HG03280 (cell line): ENCODE data around the gene AOPEP.

Source experiments
- ATAC-seq: cut with Tn5 transposase; IDR thresholded peaks from one replicate; pipeline ENCODE4 v1.9.1; 2021; ENCODE audit warnings: mild to moderate bottlenecking, moderate library complexity; ENCODE audit not compliant: unreplicated experiment

AOPEP gene

DNA sequence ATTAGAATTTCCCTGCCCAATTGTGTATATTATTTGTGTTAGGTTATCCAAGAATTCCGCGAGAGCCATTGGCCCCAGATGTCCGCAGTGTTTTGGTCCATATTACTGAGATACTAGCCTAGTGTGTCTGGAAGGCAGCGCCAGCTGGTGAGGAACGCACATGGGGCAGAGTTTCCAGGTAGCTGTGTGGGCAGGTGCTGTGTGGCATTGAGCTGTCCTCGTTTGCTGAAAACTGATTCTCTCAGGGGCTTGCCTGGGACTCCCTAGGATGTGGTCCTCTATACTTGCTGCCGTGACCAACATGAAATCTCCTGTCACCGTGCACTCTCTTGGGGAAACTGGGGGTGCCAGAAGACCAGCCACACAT, 302.3 kb downstream of the AOPEP start:
- no peak for ATAC-seq

DNA sequence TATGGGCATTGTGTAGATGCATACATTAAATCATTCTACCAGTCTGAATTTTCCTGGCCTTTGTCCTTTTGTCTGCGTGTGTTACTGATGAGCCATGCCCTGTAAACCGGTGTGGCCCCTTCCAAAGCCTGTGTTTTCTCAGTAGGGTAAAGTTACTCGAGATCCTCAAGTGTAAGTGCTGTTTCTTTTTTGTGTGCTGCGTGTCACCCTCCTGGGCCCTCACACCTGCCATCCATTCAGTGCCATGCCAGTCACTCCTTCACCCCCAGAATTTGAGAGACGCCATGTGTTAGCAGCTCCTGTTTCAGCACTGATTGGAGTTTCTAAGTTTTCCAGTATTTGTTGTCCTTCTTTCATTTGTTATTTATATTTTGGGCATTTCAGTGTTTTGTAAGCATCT, 302.8 kb downstream of the AOPEP start:
- ATAC-seq = no peak

DNA sequence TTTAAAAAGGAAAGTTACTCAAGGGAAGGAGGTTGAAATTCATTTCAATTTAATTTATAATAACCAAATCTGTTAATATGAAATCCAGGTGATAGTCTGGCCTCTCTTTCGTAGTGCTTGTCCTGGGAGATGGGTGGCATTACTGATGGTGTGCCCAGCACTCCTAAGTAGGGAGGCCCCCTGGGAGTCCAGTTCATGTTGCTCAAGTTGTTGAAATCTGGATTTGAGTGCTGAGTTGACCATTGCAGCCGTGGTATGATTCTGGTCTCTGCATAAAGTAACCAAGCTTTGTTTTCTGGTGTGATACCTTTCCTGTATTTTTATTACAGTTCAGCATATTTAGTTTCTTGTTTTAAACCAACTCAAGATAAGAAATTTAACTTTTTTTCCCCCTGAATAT, 303.2 kb downstream of the AOPEP start:
- no peak for ATAC-seq

- ATAC-seq = no peak
Observed at GRCh38 chr9:95030344-95030743, 303.8 kb downstream of the AOPEP start.

DNA sequence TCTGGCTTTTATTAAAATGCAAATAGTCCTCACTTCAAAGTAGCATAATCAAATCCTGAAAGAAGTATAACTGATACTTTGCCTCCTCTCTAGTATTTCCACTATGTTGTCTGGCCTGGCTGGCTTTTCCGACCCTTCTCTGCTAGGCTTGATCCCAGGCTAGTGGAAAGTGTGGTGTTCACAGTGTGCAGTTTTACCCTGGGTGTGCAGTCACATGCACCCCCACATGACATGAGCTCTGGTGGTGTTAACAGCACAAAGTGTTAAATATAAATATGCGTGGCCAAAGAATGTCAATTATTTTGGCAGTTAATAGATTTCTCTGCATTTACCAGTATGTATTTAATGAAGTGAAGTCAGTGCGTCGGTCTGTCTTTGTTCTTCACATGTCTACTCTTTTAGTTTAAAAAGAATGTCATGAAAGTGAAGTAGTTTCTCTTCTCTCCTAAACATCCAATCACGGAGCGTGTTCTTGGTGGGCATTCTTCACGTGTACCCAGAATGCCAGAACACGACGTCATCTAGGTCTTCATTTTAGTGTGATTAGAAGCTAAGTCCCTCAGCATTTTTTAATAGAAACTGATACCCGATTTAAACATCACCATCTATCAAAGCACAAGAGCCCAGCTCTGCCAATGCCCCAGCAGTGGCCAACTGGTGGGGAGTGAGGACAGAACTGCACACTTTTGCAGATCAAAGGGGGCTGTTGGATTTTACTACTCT, 304.6 kb downstream of the AOPEP start:
- no peak for ATAC-seq

DNA sequence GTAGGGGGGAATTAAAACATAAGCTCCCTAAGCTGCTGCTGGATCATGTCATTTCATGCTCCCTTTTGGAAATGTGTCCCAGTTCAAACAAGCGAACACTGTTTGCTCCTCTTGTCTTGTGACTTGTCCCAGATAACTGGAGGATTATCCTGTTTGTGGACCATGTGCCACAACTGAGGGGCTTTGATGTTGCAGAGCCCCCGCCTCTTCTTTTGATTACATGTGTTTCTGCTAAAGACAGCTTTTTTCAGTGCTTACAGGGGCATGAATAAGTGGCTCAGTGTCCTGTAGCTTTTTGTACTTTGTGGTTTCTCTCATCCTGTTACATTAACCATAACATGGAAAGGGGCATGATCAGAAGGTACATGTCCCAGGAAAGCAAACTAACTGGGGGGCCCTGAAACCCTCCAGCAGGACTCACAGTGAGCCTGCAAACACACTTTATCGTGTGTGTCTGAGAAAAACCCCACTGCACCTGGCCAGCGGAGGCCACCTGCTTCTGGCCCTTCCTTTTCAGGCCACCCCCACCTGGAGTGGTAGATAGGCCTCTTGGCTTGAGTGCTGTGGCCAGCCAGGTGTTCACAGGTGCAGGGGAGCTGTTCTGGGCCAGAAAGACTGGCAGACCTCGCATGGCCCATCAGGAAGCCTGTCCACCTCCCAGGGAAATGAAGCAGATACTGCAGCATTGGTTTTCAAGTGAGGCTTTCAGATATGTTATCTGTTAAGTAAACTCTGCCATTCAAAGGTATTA, 305.4 kb downstream of the AOPEP start:
- no peak for ATAC-seq

DNA sequence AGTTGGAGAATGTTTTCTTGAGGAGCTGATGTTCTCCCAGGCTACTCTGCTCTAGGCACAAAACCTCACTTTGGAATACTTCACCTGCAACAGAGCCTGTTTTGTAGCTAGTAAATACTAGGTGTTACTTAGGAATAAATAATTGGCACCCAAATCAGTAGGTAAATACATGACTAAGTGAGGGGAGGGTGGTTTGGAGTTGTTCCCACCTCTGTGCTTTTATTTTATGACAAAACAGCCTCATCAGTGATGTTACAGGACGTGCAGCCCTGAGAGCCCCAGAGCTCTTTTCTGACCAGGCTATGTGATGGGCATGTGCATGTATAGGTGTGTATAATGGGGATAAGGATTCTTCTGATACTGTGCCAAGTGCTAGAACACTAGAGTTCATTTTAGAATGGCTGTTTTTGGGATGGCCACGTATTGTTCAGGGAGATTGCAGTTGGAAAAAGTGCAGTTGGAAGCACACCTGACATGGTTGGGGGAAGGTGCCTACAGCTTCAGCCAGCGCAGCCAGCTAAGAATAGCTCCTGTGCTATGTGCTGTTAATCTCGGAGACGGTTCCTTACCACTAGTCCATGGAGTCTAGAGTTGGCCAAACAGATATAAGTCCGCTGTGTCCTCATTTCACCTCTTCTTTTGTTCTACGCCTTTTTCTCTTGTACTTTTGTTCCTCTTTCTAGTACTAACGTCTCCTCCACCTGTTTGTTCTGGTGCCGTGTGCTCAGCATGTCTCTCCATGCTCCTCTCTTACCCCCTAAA, 306.3 kb downstream of the AOPEP start:
- no peak for ATAC-seq

DNA sequence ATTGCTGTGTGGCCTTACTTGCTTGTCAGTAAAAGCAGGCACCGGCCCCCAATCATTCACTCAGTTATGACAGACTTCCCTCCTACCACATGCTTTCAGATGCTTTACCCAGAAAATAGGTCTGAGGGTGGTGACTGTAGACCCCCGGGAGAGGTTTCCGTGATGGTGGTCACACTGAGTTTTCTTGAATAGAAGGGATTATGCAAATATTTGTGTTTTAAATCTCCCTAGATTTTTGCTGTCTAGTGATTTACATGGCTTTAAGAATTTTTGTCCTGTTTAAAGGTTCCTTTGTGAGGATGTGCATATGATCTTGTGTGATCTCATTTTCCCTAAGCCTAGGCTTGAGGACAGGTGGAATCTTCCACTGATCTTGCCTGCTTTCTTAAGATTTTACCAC, 309.3 kb downstream of the AOPEP start:
- ATAC-seq = no peak

DNA sequence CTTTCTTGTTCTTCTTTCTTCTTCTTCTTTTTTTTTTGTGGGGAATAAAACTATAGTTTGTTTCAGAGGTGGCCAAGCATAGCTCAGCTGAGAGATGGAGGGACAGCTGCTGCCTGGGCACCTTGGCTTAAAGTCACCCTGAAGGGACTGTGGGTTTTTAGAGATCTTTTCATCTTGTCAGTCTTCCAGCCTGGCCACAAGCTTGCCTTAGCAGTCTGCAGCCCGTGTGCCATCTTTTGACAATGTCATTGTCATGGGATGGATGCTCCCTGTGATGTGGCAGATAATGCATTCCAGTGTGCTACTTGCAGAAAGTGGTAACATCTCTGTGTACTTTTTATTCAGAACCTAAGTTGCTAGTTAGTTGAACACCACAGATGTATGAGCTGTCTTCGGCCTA, 310.2 kb downstream of the AOPEP start:
- ATAC-seq = no peak

DNA sequence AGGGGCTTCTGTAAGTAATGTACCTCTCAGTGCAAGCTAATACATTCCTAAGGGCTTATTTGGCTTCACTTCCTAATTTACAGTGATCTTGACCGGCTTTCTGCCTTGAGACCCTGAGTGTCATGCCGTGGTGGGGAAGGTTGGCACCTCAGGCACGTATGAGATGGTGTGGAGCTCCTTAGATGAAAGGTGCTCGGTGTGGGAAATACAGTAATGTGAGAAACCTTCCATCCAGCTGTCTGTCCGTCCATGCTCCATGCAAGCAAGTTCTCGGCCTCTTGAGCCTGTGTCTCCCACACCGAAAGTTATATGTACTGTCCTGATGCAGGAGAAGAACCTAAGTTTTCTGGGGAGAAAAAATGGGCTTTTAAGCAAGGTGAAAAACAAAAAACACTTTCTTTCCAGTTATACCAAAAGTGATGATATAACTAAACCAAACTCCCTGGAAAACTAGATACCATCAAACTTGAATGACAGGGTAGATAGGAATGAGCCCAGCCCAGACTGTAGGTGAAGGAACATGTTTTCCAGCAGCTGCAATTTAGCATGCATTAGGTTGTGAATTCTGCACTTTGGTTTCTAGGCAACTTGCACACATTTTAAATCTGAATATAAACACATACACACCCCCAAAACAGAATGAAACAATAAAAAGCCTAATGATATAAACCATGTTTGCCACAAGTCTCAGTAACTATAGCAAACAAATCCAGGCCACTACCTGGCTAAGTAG, 311.5 kb downstream of the AOPEP start:
- ATAC-seq = no peak

GRCh38 chr9:95038666-95039065, 312.2 kb downstream of the AOPEP start:
- ATAC-seq = no peak

DNA sequence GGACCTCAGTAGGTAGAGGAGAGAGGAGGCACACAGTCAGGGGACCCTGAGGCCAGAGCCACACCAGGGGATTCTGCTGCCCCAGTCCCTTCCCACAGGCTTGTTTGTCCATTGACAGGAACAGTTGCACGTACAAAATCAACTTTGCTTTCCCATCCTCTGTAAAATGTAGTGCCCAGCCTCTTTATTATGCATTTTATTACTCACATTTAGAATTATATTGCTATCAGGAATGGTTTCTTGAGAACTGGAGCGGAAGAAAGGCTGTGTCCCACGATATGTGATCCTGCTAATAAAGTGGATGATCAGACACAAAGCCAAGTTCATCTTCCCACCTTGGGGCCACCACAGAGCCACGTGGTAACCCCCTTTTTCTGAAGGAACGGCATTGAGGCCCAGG, 313.6 kb downstream of the AOPEP start:
- no peak for ATAC-seq

GRCh38 chr9:95043826-95044225, 317.3 kb downstream of the AOPEP start:
- no peak for ATAC-seq

DNA sequence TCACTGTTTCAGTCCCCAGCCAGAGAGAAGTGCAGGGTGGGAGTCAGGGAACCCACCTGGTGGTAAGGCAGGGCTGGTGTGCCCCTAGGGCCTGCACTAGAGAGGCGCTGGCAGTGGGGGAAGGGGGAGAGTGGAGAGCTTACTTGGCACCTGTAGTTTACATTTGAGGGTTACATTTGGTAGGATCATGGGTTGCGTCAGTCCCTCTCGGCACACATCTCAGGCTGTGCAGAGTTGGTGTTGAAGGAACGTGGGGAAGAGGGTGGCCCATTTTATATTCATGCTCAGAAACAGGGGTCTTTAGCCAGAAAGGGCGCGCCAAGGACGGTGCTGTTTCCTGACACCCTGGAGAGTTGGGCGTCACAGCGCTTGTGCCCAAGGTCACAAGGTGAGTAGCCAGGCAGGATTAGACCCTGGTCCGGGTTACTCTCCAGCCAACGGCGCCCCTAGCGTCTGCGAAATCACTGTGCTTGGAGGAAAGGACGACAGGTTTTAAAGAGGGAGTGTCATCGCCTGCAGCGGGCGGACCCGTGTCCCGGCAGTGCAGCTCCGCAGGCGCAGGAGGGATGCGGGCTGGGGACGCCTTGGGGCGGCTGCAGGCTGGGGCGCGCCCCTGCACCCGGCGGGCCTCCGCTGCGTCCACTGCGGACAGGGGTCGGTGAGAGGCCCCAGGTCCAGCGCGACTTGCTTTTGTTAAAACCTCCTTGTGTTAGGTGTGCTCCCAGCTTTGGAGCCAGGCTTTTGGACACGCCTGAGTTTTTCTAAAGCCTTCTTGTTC, 318.4 kb downstream of the AOPEP start:
- ATAC-seq = no peak

DNA sequence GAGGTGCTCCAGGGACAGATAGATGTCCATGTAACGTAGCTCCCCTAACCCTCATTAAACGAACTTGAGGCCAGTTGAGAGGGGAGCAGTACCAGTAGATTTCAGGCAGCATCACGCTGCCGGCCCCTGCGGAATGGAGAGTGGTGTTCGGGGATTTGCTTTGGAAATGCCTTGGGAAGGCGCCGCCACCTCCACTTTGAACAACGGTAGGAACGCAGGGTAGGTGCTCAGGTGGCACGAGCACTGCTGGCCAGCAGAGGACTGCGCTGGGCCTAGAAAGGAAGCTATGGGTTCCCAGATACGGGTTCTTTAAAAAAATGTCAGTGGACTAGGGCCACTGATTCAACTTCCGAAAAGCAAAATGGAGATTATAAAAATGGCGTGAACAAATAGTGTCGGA, 319.3 kb downstream of the AOPEP start:
- no peak for ATAC-seq

GRCh38 chr9:95047452-95048224, 321.1 kb downstream of the AOPEP start:
- no peak for ATAC-seq

- ATAC-seq = peak; percentile 82
Observed at GRCh38 chr9:95048225-95049087, 322.0 kb downstream of the AOPEP start.

- no peak for ATAC-seq
Observed at GRCh38 chr9:95049761-95050160, 323.3 kb downstream of the AOPEP start.
